Measurements from ENCODE around the gene TMEM247.

The TMEM247 gene

DNA sequence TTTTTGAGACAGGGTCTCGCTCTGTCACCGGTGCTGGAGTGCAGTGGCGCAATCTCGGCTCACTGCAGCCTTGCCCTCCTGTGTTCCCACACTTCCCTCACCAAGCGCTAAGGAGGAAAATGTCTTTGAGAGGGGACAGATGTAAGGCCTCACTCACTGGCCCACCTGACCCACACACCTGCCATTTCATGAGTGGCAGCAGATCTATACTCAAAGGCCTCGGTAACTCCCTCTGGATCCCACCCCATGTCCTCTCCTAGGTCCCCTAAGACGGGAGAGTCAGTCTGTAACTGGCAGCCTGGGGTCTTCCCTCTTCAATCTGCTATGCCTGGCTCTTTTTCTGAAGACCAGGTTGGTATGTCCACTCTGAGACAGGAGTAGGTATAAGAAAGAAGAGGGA lies 12.9 kb downstream of the TMEM247 start:
- no peaks in the 10 kb centered on the region for H3K36me3 ChIP-seq
- no peak for DNase-seq
- no peak overlapping the region for H3K4me3 ChIP-seq (ENCODE audit: low read depth, low read length)
- H3K9me3 ChIP-seq (ENCODE audit: severe bottlenecking) = no peaks in the 10 kb centered on the region
- H3K27ac ChIP-seq = no peak overlapping the region
- no peaks in the 10 kb centered on the region for H3K27me3 ChIP-seq (ENCODE audit: insufficient read depth, low read depth, severe bottlenecking)
- TF ChIP-seq, protein P1, sequence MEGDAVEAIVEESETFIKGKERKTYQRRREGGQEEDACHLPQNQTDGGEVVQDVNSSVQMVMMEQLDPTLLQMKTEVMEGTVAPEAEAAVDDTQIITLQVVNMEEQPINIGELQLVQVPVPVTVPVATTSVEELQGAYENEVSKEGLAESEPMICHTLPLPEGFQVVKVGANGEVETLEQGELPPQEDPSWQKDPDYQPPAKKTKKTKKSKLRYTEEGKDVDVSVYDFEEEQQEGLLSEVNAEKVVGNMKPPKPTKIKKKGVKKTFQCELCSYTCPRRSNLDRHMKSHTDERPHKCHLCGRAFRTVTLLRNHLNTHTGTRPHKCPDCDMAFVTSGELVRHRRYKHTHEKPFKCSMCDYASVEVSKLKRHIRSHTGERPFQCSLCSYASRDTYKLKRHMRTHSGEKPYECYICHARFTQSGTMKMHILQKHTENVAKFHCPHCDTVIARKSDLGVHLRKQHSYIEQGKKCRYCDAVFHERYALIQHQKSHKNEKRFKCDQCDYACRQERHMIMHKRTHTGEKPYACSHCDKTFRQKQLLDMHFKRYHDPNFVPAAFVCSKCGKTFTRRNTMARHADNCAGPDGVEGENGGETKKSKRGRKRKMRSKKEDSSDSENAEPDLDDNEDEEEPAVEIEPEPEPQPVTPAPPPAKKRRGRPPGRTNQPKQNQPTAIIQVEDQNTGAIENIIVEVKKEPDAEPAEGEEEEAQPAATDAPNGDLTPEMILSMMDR (IDR thresholded peaks at IDR 0.05; ENCODE audit: low read depth, low read length) = no peak

GRCh38 chr2:46493241-46493970 lies 14.0 kb downstream of the TMEM247 start:
- no peaks in the 10 kb centered on the region for H3K27me3 ChIP-seq (ENCODE audit: insufficient read depth, low read depth, severe bottlenecking)
- TF ChIP-seq, protein P1 (IDR thresholded peaks at IDR 0.05; ENCODE audit: low read depth, low read length) = no peak
- DNase-seq = no peak
- H3K4me3 ChIP-seq (ENCODE audit: low read depth, low read length) = no peak overlapping the region
- H3K9me3 ChIP-seq (ENCODE audit: severe bottlenecking) = no peaks in the 10 kb centered on the region
- no peaks in the 10 kb centered on the region for H3K36me3 ChIP-seq
- H3K27ac ChIP-seq = no peak overlapping the region

DNA sequence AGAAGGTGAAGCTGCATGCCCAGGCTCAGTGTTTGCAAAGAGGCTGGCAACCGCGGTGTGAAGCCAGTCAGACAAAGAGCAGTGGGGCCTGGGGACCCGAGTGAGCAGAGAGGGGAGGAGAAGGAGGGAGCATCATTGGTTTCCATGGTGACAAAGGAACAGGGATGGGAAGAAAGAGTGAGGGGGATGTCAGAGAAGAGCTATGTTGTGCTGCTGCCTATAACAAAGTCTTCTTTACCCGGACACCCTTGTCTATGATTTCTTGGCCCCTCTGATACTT lies 14.5 kb downstream of the TMEM247 start:
- H3K27ac ChIP-seq = no peak overlapping the region
- H3K36me3 ChIP-seq = no peaks in the 10 kb centered on the region

DNA sequence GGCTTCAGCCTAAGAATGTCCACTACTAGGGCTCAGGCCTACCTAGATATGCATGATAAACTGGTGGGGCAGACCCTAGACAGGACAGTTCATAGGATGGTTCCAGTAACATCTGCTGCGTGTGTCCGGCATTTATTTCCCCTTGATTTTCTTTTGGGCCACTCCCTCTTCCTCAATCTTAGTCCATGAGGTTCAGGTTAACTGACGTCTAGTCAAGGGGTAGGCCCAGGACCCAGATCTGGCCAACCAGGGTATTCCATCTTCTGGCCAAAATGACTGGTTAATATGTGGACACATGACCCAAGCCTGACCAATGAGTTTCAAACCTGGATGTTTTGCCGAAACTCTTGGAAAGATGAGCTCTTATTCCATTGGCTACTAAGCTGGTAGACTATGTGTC lies 15.2 kb downstream of the TMEM247 start:
- Histone ChIP-seq H3K27me3 (ENCODE audit: insufficient read depth, low read depth, severe bottlenecking) (no peaks in the 10 kb centered on the region), H3K36me3 (no peaks in the 10 kb centered on the region), H3K27ac (no peak overlapping the region), H3K4me3 (ENCODE audit: low read depth, low read length) (no peak overlapping the region), H3K9me3 (ENCODE audit: severe bottlenecking) (no peaks in the 10 kb centered on the region)
- TF ChIP-seq, protein P1 (IDR thresholded peaks at IDR 0.05; ENCODE audit: low read depth, low read length) = no peak
- no peak for DNase-seq

More for the DNA sequence above, 14.5 kb downstream of the TMEM247 start:
- no peak for DNase-seq
- Histone ChIP-seq H3K4me3 (ENCODE audit: low read depth, low read length) (no peak overlapping the region), H3K9me3 (ENCODE audit: severe bottlenecking) (no peaks in the 10 kb centered on the region), H3K27me3 (ENCODE audit: insufficient read depth, low read depth, severe bottlenecking) (no peaks in the 10 kb centered on the region)
- TF ChIP-seq, protein P1 (IDR thresholded peaks at IDR 0.05; ENCODE audit: low read depth, low read length) = no peak

GRCh38 chr2:46495231-46496030 lies 16.1 kb downstream of the TMEM247 start:
- Histone ChIP-seq H3K27me3 (ENCODE audit: insufficient read depth, low read depth, severe bottlenecking) (no peaks in the 10 kb centered on the region), H3K4me3 (ENCODE audit: low read depth, low read length) (no peak overlapping the region), H3K27ac (no peak overlapping the region), H3K9me3 (ENCODE audit: severe bottlenecking) (no peaks in the 10 kb centered on the region), H3K36me3 (no peaks in the 10 kb centered on the region)
- DNase-seq = no peak
- TF ChIP-seq, protein P1 (IDR thresholded peaks at IDR 0.05; ENCODE audit: low read depth, low read length) = no peak

Measured in WERI-Rb-1 (cell line).